Umbilical cord (tissue), 1 donor: ENCODE data around the gene CPXM2. TPM values are rescaled to one million over a fixed set of nuclear protein-coding genes. Genes with fewer than 3 reads are reported as not detected.

ENCODE experiments used
- total RNA-seq: library from RNA; depleted of rRNA; stranded (reverse); fragments of >200 nt; gene quantifications from one replicate; pipeline ENCODE4 v1.2.3, GENCODE V29; 2014; ENCODE audit warnings: low replicate concordance; ENCODE audit not compliant: insufficient read depth

CPXM2 gene
- total RNA-seq, 1 donor from 2014 or later: 122 TPM

Other genes with a start within 250 kb of the CPXM2 start
- 0.72 TPM for gene GPR26, start 225.5 kb downstream of the CPXM2 start, total RNA-seq
- 12.5 TPM for gene CHST15, start 201.8 kb upstream of the CPXM2 start, total RNA-seq